Measurements from ENCODE around the gene RRP1B.

DNA sequence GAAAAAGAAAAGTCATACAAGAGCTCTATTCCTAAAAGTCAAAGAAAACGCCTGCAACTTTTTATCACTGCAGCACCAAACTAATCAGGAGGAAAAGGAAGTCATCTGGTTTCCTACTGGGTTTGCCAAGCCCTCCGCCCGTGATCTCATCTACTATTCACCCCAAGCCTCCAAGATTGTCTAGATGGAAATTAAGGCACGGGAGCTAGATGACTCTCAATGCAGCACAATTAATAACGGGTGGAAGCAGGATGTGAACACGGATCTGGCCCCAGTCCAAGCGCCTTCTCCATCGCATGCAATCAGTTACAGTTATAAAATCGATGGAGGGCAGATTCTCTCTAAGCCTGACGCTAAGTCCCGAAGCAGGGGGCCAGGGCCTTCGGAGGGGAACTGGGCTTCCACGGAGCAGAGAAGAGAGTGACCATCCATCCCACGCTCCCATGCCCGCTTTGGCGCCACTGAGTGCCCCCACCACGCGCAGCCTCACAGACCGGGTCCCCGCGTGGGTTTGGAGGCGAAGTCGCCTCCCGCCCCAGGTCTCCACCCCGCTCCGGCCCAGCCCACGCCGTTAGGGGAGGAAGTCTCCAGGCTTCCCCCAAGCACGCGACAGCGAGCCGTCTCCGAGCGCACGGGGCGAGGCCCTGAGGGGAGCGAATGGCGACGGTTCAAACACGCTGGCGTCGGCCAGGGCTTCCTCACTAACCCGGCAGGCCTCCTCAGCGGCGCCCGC is 1.8 kb upstream of the RRP1B start:
- TF ChIP-seq, protein P1, sequence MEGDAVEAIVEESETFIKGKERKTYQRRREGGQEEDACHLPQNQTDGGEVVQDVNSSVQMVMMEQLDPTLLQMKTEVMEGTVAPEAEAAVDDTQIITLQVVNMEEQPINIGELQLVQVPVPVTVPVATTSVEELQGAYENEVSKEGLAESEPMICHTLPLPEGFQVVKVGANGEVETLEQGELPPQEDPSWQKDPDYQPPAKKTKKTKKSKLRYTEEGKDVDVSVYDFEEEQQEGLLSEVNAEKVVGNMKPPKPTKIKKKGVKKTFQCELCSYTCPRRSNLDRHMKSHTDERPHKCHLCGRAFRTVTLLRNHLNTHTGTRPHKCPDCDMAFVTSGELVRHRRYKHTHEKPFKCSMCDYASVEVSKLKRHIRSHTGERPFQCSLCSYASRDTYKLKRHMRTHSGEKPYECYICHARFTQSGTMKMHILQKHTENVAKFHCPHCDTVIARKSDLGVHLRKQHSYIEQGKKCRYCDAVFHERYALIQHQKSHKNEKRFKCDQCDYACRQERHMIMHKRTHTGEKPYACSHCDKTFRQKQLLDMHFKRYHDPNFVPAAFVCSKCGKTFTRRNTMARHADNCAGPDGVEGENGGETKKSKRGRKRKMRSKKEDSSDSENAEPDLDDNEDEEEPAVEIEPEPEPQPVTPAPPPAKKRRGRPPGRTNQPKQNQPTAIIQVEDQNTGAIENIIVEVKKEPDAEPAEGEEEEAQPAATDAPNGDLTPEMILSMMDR (IDR thresholded peaks at IDR 0.05; ENCODE audit: poor library complexity): no peak
- no peak for TF ChIP-seq EZH2 (IDR thresholded peaks at IDR 0.05; ENCODE audit: borderline replicate concordance)
